Right forelimb (tissue), 1 donor: ENCODE data around the gene NKD1.

Source experiments
- DNase-seq: peaks from one replicate; pipeline ENCODE4 v3.0.0-alpha.2; 2018

The NKD1 gene

DNA sequence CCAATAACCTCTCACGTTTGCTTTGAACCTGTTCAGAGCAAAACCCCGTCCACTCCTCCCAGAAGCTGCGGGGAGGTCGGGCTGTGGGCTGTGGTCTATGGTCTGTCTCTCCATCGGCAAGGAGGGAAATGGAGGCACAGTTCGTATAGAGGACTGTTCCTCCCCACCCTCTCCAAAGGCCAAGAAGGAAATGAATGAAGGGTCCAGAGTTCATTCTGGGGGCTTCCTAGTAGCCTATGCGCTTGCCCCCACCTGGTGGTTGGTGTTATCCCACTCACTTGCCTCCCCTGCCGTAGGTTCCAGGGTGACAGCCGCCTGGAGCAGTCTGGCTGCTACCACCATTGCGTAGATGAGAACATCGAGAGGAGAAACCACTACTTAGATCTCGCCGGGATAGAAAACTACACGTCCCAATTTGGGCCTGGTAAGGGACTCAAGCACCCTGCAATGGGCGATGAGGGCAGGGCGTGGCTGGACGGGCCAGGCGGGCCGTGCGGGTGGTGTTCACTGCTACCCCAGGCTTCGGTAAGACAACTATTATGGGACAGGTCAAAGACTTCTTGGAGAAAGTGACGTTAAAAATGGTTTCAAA lies 83.9 kb downstream of the NKD1 start:
- no peak for DNase-seq

DNA sequence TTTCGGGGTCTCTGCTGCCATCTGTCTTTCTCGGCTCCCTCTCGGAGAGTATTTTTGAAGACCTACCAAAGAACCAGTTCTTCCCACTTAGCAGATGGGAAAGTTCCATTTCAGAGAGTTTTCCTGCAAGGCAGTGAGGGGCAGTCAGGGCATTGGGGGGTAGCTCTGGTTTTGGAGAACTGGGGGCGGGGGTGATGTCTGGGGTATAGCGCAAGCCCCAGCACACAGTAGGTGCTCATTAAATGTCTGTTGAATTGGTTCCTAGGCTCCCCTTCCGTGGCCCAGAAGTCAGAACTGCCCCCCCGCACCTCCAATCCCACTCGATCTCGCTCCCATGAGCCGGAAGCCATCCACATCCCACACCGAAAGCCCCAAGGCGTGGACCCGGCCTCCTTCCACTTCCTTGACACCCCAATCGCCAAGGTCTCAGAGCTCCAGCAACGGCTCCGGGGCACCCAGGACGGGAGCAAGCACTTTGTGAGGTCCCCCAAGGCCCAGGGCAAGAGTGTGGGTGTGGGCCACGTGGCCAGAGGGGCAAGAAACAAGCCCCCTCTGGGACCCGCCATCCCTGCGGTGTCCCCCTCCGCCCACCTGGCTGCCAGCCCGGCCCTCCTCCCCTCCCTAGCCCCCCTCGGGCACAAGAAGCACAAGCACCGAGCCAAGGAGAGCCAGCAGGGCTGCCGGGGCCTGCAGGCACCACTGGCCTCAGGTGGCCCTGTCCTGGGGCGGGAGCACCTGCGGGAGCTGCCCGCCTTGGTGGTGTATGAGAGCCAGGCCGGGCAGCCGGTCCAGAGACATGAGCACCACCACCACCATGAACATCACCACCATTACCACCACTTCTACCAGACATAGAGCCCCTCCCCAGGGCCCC lies 85.0 kb downstream of the NKD1 start:
- no peak for DNase-seq

DNA sequence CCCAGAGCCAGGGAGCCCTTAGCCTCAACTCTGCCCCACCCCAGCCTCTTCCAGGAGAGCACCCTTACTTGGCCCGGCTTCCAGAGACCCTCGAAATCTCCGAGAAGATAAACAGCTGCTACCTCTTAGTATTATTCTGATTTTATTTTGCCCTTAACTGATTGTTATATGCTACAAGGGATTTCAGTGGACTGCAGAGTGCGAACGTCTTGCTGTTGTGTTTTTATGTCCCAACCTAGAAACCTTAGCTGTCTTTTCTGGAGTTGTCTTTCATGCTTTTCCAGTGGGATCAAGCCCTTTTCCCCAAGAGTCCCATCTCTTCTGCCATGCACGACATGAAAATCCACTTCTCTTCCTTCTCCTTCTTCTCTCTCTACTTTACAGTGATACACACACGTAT lies 85.9 kb downstream of the NKD1 start:
- DNase-seq, result no peak

DNA sequence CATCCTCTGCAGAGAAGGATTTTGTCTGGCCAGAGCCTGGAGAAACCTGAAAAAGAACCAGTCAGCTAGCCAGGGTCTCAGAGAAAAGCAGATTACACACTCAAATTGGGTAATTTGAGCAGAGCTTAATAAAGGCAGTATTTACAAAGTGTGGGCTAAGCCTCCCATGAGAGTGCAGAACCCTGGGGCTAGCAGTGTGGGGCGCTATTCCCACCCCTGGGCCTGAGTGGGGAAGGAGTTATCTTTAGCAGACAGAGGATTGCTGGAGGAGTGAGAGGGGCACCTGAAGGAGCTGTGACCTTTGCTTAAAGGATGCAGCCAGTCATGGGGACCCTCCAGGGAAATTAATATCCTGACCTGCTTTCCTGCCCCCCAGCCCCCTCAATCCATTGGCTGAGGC lies 86.8 kb downstream of the NKD1 start:
- no peak for DNase-seq

DNA sequence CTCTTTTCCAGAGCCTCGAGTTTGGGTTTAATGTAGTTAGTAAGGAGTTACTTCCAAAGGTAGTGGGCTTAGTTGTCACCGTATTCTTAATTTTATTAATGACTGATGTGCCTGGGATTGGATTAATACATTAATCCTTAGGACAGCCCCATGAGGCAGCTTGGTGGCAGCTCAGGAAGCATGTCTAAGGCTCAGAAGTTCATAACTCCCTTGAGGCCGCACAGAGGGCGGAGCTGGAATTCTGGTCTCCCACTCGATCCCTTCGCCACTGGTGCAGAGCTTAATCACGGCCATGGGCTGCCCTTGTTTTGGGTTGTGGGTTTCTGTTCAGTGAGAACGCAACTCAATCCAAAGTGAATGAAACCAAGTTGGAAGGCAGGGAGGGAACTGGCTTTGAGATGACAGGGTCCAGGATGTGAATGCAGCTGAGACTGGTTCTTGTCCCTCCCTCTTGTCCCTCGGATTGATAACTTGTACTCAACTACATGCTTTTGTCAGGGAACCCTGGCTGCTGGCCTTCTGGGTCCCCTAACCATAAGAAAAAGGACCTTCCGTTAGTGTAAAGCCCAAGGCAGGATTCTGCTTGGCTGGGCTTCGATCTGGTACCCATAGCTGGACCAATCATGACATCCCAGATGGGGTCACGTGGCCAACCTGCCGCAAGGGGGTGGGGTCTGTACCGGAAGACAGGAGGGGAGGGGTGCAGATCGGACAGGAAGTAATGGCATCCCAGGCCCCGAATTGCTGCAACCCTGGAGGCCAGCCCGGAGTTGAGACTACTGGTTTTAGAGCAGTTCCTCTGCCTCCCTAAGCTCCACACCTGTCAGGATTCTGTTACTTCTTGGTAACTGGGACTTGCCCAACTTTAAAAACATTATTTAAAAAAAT lies 87.6 kb downstream of the NKD1 start:
- DNase-seq, result no peak

DNA sequence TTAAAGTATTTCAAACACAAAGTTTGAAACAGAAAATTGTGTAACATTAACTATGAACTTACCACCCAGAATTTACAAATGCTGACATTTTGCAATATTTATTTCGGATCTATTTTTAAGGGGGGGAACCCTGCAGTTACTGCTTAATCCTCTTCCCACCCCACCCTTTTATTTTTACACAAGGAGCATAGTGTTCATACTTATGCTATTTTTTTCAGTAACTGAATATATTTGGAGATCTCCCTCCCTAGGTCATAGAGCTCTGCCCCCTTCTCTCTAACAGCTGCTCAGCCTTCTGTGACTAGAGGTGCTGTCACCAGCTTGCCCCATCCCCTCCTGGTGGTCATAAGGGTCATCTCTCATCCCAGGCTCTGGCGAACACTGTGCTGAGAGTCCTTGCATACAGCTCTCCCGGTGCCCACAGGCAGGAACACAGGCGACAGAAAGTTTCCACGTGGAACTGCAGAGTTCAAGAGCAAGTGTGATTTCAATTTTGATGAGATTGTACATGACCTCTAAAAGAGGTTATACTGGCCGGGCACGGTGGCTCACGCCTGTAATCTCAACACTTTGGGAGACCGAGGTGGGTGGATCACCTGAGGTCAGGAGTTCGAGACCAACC lies 88.7 kb downstream of the NKD1 start:
- DNase-seq, result no peak

DNA sequence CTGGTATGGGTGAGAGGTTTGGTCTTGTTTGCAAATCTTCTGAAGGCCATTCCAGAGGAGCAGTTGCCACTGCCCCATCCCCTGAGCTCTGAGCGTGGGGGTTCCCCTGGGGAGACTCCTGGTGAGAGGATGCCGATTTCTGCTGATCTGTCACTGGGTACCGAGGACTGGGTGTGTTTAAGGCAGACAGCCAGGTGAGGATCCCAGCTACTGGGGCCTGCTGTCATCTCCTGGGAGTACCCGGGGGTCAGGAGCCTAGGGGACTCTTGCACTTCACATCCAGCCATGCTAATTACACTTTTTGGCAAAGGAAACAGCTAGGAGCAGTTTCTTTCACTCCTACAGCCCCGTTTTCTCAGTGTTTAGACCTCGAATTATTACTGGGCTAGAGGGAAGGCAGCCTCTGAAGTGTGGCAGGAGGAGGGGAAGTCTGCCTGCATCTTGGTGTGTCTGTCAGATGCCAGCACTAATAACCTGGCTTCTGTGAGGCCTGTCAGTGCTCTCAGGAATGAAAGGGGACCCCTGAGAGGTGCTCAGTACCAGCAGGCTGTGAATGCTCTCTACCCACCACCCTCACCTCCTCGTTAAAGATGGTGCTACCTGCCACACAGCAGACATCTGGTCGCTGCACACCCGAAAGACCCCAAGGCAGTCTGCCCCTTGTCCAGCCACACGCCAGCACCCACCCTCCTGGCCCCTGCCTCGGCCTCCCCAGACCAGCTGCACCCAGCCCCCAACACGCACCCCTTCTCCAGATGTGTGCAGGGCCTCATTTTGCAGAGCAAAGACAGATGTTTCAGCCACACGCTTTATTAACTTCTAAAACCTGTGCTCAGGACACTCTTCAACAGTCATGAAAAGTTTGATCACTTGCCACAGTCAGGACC lies 89.8 kb downstream of the NKD1 start:
- no peak for DNase-seq

DNA sequence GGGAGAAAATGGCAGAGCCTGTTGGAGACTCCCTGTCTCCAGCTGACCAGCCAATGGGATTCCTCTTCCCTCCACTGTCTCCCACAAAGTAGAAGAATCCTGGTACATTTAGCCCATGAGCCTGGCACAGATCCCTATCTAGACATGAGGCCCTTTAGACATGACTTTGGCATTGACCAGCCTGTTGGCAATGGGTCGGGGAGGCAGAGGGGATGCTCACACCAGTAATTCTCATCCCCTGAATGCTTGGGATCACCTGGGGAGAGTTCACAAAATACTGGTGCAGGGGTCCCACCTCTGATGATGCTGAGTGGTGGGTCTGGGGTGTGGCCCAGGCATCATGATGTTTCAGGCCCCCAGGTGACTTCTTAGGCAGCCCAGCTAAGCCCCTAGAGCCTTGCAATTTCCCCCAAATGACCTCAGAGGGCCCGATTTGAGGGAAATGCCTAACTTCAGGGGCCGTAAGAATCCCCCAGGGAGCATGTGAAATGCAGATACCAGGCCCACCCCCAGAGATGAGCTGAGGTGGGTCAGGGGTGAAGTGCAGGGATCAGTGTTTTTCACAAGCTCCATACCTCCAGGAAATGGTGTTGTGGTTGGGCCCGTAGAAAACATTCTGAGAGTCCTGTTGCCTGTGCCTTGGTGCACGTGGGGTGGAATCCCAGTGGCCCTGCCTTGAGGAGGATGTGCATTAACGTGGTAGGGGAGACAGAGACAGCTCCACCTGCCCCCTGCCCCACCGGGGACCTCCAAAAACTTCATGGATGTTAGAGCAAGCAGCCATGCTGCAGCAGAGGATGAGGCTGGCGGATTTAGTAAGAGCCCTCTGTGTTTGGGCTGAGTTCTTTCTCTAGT lies 90.8 kb downstream of the NKD1 start:
- no peak for DNase-seq

DNA sequence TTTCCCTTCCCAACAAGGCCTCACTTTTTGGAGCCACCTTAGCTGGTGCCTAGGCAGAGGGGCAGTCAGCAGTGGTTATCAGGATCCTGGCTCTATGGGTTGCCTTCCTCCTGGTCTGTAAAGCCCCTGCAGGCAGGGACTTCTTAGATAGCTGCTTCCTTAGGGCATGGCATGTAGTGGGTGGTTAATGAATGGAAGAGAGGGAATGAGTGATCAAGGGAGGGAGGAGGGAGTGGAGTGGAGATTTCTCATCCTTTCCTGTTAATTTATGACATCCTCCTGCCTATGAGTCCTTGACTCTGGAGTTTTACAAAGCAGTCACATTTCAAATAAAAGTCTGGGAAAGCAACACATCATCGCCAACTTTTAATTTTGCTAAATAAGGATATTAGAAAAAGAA lies 92.2 kb downstream of the NKD1 start:
- DNase-seq, result no peak

DNA sequence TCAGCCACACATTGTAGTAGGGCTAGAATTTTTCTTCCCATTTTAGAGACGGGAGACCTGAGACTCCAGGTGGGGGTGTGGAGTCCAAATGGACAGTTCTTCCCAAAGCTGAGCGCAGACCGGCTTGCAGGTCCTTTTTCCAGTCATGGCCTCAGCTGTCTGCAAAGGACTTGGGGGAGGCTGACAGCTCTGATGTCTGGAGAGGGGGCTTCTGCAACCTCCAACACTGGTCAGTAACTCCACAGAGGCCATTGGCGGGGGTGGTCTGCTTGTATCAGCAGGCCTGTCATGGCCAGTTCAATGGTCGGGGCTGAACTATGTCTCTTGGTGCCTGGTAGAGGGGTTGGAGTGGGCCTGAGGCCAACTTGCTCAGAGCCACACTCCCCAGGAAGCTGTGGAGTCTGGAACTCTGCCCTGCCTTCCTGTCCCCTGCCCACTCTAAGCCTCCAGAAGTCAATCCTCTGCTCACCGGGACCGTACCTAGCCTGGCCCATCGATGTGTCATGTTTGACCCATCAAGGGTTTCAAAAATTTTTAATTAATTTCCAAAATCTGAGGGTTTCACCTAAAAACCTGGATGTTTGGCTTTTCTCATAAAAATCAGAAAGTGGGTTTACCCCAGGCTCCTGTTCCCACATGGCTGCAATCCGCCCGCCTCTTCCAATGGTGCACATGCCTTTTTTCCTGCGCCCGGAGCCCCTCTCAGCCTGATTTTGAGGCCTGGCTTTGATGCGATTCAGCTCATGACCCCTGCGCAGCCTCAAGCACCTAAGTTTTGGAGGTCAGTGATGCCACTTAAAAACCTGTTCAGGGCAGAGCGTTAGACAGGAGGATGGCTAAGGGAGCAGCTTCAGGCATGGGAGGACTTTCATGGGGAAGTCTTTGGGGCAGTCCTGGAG lies 93.0 kb downstream of the NKD1 start:
- no peak for DNase-seq

DNA sequence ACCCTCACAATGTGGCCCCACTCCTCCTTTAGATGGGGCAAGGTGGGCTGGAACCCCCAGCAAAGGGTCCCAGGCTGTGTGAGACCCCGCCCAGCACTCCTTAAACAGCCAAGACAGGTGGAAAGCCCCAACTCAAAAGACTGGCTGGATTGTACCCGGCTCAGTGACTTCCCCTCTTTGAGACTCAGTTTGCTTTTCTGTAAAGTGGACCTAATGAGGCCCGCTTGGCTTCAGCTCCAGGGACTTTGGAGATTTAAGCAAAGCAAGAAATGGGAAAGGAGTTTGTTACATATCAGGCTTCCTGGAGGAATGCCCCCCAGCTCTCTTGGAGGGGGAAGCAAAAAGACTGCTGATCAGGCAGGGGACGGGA lies 93.6 kb downstream of the NKD1 start:
- DNase-seq, result no peak

DNA sequence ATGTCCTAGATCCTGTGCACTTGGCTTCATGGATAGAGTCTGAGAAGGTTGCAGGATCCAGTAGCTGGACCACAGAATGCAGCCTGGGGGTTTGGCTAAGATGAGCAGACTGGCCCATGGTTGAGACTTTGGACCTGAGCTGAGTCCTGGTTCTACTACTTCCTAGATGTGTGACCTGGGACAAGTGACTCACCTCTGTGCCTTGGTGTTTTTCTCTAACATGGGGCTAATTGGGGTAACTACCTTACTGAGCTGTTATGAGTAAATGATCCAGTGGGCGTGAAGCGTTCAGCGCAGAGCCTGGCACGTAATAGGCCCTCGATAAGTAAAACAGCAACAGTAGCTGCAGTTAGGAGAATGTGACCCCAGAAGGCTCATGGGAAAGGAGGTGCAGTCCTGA lies 94.2 kb downstream of the NKD1 start:
- no peak for DNase-seq

DNA sequence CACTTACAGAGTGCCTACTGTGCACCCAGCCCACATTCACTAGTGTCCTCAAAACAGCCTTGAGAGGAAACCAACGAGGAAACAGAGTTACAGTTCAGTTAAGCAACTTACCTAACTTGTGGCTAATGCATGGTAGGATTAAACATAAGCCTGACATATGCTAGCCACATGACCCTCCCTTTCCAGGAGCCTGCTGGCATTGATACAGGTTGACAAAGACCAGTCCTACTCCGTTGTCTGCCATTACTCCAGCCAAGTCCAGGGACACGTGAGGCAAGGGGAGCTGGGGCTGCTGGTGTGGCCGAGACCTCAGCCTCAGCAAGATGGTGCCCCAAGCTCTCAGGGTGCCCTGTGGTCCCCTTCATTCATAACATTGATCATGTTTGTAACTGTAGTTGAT lies 95.0 kb downstream of the NKD1 start:
- no peak for DNase-seq

DNA sequence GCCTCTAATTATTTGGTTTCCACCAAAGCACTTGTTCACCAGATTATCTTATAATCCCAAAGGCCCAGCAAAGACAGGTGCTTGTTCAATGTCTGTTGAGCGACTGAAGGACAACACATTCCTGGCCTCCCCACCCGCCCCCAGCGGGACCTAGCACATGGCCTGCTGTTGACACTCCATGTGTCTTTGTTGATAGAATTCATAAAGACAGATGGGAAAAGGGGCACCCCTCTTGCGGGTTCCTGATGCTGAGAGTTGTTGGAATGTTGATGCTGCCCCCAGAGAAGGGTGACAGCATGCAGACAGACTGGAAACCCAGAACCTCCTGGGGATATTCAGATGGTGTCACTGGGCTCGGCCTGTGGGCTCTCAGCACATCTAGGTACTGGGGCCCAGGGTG lies 96.0 kb downstream of the NKD1 start:
- DNase-seq, result no peak

DNA sequence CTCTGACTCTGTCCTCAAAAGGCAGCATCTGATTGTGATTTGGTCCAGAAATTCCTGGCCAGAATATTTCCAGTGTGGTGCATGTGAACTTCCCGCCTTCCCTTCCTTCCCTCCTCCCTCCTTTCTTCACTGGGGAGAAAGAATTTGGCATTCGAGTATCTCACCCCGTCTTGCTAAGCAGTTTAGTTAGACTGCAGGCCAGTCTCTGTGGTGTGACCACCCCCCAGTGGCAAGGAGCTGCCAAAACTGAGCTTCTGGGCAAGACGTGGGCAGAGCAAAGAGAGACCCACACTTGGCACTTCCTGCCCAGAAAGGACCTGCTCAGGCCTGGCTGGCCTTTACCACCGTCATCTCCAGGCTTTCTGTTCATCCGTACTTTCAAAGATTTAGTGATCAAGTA lies 96.5 kb downstream of the NKD1 start:
- DNase-seq, result peak; percentile 56

DNA sequence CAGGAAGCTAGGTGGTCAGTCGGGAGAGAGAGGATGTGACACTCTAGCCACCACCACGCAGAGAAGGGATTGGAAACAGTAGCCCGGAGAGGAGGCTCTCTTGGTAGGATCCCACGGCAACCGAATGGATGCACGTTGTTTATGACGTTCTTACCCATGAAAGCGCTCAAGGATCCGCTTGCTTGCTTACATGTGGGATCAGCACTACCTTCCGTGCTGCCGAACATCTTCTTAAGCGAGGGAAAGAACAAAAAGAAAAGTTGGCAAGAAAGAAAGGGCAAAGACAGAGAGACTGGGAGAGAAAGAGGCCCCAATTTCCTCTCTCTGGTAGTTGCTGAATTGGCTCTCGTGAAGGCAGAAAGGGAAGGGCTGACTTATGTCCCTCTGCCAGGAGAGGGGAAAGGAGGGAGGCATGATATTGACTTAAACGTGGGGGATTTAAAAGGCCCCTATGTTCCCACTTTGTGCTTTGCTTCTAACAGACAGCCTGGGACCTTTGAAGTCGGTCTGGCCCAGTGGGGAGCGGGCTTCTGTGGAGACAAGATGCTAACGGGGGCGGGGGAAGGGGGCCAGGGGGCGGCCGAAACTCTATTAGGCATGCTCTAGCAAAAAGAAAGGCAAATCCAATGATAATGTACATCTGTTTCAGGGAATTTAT lies 97.5 kb downstream of the NKD1 start:
- no peak for DNase-seq

DNA sequence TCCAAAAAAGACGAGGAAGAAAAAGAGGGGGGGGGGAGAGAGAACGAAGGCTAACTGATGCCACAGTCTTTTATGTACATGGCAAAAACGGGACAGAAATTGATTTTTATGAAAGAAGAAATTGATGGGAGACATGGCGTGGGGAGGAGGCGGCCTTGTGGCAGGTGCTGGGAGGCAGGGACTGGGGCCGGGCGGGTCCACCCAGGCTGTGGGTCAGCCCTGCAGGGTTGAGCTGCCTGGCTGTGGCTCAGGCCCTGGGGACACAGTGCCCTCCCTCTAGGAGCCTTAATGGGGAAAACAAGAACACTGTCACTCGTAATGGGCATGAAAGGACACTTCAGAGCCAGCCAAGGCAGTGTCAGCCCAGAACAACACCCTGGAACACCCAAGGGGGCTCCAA lies 98.1 kb downstream of the NKD1 start:
- no peak for DNase-seq

DNA sequence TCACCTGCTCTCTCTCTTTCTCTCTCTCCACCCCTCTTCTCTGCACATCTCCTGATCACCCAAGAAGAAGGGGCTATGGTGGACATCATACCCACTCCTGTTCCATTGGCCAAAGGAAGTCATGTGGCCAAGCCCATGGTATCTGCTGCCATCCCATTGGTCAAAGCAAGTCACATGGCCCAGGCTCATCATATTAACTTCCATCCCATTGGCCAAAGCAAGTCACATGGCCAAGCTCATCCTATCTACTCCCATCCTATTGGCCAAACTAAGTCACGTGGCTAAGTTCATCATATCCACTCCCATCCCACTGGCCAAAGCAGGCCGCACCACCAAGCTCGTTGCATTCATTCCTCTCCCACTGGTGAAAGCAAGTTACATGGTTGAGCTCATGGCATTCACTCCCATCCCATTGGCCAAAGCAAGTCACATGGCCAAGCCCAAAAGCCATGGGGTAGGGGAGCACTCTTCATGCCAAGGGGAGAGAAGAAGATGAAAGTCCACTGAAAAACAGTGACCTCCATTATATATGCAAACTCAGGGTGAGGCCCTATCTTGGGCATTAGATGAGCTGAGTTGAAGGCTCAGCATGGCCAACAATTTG lies 103.7 kb downstream of the NKD1 start:
- DNase-seq, result no peak

DNA sequence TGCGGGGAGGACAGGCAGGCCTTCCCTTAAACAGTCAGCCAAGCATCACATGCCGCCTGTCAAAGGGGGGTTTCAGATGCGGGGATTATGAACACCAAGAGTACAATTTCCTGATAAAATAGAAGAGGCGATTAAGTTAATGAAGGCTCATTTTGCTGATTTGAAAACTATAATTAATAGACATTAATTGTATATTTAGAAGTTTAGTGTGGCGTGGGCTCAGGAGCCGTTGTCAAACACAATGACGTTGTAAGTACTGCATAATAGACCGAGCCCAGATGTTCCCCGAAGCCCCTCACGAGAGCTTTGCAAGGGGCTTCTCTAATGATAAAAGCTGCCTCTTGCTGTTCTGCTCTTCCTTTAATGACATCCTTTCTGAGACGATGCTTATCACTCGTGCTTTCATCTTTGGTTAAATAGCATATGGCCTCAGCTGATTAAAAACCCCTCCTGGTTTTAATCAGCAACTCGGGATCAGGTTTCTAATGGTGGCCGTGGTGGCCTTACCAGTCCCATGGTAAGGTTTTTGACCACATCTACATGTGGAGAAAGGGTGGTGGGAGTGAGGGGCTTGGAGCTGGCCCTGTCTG lies 104.7 kb downstream of the NKD1 start:
- DNase-seq, result no peak
